ENCODE results near the gene WDFY4.

- TF ChIP-seq, protein P1, sequence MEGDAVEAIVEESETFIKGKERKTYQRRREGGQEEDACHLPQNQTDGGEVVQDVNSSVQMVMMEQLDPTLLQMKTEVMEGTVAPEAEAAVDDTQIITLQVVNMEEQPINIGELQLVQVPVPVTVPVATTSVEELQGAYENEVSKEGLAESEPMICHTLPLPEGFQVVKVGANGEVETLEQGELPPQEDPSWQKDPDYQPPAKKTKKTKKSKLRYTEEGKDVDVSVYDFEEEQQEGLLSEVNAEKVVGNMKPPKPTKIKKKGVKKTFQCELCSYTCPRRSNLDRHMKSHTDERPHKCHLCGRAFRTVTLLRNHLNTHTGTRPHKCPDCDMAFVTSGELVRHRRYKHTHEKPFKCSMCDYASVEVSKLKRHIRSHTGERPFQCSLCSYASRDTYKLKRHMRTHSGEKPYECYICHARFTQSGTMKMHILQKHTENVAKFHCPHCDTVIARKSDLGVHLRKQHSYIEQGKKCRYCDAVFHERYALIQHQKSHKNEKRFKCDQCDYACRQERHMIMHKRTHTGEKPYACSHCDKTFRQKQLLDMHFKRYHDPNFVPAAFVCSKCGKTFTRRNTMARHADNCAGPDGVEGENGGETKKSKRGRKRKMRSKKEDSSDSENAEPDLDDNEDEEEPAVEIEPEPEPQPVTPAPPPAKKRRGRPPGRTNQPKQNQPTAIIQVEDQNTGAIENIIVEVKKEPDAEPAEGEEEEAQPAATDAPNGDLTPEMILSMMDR (IDR thresholded peaks at IDR 0.05): no peak
- TF ChIP-seq POLR2A (IDR thresholded peaks at IDR 0.05): no peak
Measured at GRCh38 chr10:48940958-48941357, 256.3 kb downstream of the WDFY4 start.
